Measurements from ENCODE around the gene VPS35L. TPM values are rescaled to one million over a fixed set of nuclear protein-coding genes. Genes with fewer than 3 reads are reported as not detected.

Gene VPS35L
- polyA plus RNA-seq, 5 donors: 50.5 to 56.9 (median 55.9) TPM

DNA sequence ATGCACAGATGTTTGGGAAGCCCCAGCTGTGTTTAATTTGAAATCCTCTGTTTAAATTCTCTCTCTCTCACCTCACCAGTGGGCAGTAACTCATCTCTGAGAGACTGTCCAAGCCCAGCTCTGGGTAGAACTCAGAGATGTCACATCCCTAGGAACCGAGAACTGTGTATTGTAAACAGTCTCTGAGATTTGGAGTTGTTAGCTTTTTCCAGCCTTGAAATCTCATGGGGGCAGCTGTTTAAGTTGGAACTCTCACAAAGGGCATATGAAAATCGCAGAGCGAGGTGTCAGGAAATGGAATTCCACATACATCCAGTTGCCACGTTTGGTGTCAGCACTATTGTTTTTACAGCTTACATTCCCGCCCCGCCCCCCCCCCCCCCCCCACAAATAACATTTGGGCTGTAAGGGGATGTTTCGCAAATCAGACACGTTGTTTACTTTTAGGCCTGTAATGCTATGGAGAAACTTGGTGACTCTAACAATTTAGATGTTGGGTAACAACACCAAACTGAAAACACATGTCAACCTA is 34.3 kb downstream of the VPS35L start:
- DNase-seq: peak; percentile 64 to 76

DNA sequence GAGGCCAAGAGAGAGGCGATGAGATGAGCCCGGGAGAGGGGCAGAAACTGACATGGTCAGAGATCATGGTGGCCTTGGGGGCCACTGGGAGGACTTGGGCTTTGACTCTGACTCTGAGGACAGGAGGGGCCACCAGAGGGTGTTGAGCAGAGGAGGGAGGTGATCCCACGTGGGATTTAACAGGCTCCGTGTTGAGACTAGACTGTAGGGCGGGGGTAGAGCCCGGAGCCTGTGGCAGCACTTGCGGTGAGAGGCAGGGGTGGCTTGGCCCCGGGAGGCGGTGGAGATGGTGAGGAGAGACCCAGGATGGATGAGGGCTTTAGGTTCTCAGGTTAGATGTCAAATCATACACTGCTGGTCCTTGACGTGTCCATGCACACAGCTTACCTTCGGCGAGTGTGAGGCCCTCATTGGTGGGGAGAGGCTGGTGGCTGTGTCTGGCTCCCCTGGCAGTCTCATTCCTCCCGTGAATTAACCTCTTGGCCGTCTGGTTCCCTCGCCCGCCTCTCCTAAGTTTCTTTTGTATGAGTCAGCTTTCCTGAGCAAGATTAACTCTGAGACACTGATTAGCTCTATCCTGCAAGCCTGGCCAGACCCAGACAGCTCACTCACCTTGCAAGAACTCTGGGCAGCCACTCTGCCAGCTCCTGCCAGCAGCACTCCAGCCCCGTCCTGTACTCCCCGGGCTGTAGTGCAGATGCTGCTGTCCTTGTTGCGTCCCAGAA is 39.7 kb downstream of the VPS35L start:
- DNase-seq: no peak

DNA sequence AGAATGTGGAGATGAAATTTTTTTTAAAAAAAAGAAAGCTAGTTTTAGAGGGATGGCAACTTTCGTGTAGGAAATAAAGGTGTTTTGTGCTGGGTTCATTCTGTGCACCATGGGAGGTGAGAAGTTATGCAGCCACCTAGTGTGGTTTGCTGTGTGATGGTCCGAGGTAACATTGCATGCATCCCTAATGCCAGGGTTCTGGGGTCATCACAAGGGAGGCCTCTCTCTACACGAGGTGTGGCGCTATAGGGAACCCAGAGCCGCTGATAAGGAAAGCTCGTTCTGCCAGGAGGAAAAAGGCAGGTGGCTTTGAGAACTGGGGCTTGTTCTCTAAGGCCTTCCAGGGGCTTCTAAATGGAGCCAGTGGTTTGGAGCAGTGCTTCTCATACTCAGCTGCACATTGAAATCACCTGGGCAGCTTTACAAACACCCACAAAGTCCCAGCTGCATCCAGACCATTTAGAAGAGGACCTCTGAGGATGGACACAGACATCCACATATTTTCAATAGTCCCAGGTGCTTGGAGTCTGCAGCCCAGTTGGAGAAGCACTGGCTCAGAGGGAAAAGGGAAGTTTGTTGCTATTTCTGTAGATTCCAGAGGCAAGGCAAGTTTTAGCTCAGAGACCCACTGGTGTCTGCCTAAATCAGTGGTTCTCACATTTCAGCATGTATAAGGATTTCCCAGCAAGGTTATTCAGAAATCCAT is 43.5 kb downstream of the VPS35L start:
- no peak for DNase-seq

DNA sequence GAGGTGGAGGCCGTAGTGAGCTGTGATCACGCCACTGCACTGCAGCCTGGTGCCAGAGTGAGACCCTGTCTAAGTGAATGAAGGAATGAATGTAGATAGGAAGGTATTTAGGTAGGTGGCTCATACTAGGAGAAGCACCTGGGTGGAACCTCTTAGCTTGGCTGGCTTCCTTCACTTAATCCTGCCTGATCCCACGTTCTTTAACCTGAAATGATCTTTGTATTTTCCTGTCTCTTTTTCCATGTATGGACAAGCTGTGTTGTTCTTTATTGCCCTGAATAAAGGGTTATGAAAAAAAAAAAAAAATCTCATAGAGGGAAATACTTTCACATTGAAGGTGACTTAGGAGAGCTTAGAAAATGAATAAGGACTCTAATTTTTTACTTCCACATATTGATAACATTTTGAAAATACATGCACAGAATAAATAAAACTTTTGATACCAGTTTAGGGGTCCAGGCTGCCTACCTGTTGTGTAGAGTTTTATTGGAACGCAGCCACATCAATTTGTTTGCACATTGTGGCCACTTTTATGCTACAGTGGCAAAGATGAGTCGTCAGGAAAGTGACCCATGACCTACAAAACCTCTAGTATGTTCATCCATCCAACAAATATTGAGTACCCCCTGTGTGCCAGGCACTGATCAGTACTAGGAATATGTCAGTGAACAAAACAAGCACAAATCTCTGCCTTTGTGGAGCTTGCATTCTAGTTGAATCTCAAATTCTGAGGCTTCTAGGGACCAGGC is 44.6 kb downstream of the VPS35L start:
- no peak for DNase-seq

DNA sequence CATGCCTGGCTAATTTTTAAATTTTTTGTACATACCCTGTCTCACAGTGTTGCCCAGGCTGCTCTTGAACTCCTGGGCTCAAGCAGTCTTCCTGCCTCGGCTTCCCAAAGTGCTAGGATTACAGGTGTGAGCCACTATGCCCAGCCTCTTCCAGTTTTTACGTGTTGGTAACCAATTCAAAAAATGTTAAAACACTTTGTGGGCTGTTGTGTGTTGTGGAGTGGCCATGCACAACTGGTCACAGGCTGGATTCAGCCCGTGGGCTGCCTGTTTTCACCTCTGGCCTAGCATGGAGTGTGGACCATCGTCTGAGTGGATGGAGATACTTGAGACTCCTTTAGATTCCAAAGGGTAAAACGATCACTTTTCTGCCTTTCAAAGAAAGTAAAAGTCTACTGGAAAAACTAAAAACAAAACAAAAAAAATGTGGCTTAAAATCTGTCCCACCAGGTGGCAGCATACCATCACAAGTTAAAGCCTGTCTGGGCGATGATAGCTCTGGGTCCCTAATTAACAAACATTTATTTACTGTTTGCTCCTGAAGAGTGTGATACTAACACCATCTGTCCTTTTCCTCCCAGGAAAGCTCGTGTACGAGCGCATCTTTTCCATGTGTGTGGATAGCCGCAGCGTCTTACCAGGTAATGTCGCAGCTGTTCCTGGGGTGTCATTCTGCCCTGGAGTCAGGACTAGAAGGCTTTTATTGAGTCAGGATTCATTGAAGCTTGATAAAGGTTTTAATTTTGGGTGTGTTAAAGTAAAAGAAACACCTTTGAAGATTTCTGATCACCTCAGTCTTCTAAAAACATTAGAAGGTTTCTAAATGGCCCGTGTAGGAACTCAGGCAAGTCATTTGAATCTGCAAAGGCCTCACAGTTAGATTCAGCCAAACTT is 45.8 kb downstream of the VPS35L start:
- peak in 1 of 2 donors; percentile 35 for DNase-seq

DNA sequence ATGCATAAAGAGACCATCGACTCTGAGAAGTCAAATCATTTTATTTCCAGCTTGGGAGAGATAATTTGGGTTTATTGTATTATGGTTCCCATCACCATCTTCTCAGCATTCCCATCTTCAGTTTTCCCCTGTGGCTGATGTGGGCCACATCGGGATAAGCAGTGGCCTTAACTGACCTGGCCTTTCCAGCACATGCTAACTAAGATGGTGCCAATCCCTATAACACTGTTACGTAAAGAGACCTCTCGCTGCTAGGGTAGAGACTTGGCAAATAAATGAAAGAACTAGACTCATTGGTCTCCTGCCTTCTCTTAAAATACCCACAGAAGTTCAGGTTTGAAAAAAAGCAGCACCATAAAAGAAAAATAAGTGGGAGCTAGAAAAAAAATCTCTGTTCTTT is 49.4 kb downstream of the VPS35L start:
- DNase-seq: no peak

DNA sequence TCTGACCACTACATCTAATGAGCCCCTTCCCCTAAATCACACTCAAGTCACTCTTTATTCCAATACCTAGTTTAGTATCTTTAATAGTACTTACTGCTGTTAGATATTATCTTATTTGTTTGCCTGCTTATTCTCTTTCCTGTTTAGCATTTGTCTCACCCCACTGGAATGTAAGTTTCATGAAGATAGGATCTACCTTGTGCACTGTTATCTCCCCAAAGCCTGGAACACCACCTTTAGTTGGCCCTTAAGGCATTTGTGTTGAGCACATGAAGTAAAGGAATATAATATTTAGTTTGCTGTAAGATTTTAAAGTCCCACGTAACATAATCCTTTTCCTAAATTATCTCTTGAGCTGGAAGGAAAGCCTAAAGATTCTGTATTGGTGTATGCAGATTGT is 50.2 kb downstream of the VPS35L start:
- no peak for DNase-seq

DNA sequence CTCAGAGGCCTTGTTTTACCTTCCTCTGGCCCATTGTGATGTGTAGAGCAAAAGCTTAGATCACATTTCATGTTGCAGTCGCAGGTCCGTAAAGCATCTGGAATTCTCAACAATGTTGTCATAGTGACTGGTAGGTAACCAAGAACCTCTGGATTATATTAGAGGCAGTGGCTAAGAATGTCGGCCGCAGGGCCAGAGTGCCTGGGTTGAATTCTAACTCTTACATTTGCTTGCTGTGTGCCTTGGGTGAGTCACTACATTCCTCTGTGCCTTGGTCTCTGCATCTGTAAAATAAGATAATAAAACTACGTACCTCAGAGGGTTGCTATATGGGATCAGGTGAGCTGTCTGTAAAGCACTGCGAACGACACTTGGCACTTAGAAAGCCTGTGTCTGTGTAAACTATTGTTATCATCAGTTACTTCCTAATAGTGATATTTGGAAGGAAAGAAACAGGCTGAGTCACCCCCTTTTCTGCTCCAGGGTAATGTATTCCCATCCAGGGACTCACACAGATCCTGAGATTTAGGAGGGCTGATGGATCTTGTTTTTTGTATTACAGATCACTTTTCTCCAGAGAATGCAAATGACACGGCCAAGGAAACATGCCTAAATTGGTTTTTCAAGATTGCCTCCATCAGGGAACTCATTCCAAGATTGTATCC is 52.2 kb downstream of the VPS35L start:
- DNase-seq: no peak

DNA sequence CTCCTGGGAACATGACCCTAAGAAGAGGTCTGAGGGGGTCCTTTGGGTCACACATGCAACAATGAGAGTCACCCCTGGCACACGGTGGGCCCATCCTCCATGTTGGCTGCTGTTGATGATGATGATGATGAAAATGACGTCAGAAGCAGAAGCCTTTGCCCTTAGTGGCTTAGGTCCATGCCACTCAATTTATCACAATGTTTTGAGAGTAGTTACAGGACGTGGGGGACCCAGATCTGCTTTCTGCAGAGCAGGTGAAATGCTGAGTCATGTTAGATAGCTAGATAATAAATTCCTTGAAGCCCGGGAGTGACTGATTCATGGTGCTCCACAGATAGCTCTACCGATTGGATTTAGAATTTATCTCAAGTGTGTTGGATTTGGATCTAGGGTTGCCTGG is 53.9 kb downstream of the VPS35L start:
- no peak for DNase-seq

DNA sequence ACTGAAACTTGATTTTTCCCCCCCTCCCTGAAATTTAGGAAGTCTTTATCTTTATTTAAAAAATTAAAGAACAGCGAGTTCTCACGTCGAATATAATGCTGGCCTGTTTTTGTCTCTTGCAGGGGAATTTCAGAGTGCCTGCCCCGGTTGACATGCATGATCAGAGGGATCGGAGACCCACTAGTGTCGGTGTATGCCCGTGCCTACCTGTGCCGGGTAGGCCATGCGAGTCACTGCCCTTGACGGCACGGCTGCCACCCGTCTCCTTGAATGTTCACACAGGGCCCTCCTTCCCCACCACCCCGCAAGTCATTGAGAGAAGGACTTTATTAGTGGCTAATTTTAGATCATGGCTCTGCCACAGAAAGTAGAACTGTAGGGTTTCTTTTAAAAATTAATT is 54.7 kb downstream of the VPS35L start:
- DNase-seq: no peak

DNA sequence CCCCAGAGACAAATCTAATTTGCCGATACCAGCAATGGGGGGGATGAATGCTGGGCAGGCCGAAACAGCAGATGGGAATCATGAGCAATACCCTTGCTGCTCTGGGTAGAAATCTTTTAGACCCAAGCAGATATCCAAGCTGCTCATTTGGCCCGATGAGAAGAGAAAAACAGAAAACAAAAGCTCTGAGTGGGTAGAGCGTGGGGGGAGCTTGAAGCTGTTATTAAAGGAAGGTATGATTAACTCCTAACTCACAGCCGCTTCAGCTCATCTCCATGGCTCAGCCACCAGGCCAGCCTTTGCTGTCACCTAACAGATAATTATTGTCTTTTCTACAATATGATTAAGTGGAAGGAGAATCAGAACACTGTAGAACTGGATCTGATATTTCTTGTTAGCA is 58.3 kb downstream of the VPS35L start:
- no peak for DNase-seq

DNA sequence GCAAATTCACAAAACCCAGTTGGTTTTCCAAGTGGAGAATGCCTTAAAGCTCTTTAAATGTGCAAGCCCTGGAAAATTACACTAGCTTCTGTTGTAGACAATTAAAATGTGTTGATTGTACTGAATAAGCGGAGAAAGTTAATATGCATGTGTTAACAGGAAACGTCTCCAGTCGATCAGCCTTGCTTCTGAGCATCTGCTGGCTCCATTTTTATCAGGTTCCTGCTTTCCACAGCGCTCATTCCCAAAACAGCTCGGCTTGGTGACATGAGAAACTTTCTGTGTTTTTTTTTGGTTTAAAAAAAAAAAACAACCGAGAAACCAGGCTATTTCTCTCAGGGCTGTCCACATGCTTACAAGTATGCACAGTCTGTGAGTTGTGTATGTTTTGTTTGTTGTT is 60.7 kb downstream of the VPS35L start:
- DNase-seq: no peak

DNA sequence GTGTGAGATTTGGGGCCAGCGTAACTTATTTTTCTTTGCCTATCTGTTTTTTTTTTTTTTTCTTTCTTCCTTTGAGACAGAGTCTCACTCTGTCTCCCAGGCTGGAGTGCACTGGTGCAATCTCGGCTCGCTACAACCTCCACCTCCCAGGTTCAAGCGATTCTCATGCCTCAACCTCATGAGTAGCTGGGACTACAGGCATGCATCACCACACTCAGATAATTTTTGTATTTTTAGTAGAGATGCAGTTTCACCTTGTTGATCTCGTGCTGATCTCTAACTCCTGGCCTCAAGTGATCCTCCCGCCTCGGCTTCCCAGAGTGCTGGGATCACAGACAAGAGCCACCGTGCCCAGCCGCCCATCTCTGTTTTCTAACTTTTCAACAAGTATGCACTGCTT is 63.4 kb downstream of the VPS35L start:
- no peak for DNase-seq

DNA sequence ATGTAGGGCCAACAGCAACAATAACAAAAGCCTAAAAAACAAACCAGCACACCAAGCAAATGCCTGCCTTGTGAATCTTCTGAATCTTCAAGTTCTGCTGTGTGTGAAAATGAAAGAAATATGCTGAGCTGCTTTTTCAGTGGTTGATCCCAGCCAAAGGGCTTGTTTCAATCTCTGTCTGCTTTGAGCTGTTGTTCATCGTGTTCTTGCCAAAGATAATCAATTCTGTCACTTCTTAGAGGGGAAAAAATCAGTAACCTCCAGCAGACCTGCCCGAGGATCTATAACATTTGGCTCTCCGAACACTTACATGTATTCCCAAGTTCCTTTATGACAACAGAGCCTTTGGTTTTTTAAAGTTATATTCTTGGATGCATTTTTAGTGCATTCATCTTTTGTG is 65.9 kb downstream of the VPS35L start:
- DNase-seq: peak in 1 of 2 donors; percentile 7

DNA sequence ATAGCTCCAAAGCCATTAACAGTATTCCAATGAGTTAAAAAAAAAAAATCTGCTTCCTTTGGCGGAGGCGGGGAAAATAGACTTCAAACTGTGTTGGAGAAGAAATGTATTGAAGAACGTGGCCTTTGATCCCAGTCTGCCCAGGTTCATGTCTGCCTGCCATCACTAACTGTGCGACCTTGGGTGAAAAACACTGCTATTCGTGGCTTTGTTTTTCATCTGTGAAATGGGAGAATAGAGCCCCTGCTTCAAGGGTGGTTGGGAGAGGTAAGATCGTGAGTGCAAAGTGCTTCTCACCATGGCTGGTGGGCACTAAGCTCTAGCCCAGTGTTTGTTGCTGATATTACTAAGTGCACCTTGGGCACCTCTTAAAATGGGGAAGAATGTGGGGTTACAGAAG is 69.5 kb downstream of the VPS35L start:
- DNase-seq: no peak

DNA sequence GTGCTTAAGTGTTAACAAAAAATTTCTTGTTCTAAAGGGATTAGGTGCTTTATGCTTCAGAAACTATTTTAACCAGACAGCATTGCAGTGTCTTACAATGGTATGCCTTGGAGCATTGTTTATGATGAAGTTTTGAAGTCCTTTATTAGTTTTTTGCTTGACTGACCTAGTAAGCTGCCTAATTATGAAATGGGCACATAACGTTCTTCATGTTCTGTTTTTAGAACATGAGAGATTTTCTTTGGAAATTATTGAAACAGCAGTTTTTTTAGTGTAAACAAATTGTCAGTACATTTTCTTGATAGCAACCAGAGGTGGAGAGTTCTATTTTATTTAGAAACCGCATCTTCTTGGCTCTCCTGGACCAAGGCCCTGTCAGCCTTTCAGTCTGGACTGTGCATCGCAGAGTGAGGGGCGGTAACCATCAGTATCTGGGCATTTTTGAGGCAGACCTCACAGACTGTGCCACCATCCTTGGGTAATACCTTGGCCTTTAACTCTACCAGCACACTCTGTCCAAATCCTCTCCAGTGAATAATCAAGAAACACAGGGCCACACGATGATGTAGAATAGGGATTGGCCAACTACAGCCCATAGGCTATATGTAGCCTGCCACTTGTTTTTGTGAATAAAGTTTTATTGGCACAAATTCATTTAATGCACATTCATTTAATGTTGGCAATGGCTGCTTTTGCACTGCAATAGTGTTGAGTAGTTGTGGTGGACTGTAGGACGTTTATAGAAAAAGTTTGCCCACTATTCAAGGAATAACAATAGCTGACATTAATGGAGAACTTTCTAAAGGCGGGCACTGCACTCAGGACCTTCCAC is 81.1 kb downstream of the VPS35L start:
- DNase-seq: no peak

DNA sequence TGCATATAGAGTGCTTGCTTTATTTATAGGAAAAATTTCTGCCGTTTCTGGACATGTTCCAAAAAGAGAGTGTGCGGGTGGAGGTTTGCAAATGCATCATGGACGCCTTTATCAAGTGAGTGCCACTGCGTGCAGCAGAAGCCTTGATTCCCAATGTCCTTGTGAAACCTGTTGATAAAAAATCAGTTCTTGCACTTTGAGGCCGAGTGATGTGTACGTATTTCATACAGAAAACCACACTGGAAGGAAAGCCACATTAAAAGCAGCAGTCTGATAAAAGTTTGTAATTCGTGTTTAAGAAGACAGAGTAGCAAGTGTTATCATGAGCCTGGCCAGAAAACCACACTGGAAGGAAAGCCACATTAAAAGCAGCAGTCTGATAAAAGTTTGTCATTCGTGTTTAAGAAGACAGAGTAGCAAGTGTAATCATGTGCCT is 84.5 kb downstream of the VPS35L start:
- no peak for DNase-seq

DNA sequence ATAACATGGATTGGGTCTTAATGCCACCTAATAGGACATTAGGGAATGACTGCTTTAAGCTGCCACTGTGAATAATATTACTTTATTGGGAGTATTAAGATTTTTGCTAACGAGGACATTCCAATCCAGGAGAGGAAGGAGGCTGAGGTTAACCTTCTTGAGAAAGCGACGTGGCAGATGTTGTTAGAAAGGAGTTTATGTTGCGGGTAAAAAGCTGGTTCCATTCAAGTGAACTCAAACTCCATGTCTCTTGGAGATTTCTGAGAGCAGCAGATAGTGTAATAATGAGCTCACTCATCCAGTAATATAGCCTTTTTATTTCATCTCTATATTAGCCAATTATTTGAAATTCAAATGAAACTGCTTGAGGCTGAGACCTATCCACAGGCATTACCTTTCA is 87.0 kb downstream of the VPS35L start:
- DNase-seq: no peak

DNA sequence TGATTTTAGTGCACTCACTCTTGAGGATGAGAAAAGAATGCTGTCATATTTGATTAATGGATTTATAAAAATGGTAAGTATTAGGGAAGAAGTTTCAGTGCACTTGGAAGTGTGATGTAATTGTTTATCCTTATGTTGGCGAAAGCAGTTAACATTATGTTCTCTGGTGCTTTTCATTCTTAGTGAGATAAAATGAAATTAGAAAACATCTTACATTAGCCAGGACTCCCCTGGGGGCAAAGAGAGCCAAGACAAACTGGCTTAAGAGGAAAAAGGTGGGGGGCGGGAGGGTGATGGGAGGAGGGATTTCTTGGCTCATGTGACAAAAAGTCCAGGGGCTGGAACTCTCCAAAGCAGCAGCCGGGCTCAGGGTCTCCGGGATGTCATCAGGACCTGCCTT is 89.4 kb downstream of the VPS35L start:
- no peak for DNase-seq

DNA sequence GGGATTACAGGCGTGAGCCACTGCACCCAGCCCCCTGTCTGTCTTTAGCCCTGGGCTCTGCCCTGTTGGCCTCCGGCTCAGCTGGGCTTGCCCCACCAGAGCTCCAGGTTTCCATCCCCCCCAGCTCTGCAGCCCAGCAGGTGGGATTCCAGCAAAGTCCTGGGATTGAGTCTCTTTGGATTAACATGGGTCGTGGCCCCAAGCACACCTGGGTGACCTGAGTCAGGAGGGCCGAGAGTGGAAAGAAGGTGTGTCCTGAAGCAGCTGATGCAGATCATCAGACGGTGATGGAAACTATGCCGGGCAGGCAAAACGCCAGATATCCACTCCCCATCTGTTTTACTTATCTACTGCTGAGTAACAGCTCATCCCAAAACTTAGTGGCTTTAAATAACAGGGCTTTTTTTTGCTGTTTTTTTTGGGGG is 90.1 kb downstream of the VPS35L start:
- no peak for DNase-seq

Measured in right lung (tissue), 5 donors.